ENCODE measurements around the gene ZNF688. TPM values are rescaled to one million over a fixed set of nuclear protein-coding genes. Genes with fewer than 3 reads are reported as not detected.

The ZNF688 gene
- total RNA-seq, 1 experiment from 2014 or later: 5.5 TPM

GRCh38 chr16:30606004-30606403, 34.5 kb upstream of the ZNF688 start:
- POLR2A ChIA-PET (ENCODE audit: unreplicated experiment): no interaction called here
- Histone ChIP-seq H3K9me2 (replicated peaks; ENCODE audit: low read length) (no peaks in the 10 kb centered on the region), H3K27me3 (ENCODE audit: low read length) (no peaks in the 10 kb centered on the region), H3K9me3 (ENCODE audit: low read length) (no peaks in the 10 kb centered on the region), H3K36me3 (ENCODE audit: low read depth, low read length) (no peaks in the 10 kb centered on the region; the same call in 1 of the 2 replicates), H3K9ac (ENCODE audit: low read length) (no peak overlapping the region), H3K27ac (ENCODE audit: low read length) (no peak overlapping the region), H3K79me2 (ENCODE audit: low read length) (peaks cover 18% of the 10 kb centered on the region), H4K20me1 (ENCODE audit: low read length) (no peaks in the 10 kb centered on the region), H3F3A (ENCODE audit: low read length, unreplicated experiment) (no peaks in the 10 kb centered on the region), H3K4me3 (ENCODE audit: low read length) (no peak overlapping the region), H3K4me2 (ENCODE audit: low read length) (no peak overlapping the region), H2AFZ (ENCODE audit: low read length) (no peak overlapping the region), H3K4me1 (ENCODE audit: insufficient read depth, low read length) (peaks cover 3% of the 10 kb centered on the region; the same call in 1 of the 2 replicates)
- intact Hi-C loops (cut with micrococcal nuclease): no loop called here
- BruUV-seq (replicated peaks): no TSS peak
- TF ChIP-seq EZH2 (IDR thresholded peaks at IDR 0.05; ENCODE audit: low read length, unreplicated experiment): no peak
- TF ChIP-seq CTCF (conservative IDR thresholded peaks at IDR 0.05; ENCODE audit: low read depth, low read length): no peak
- no peak for TF ChIP-seq EZH2phosphoT487 (IDR thresholded peaks at IDR 0.05; ENCODE audit: borderline replicate concordance, low read length)
- no peak for DNase-seq
- CTCF ChIA-PET: no interaction called here
- ATAC-seq: no peak

GRCh38 chr16:30605158-30605557, 33.6 kb upstream of the ZNF688 start:
- Histone ChIP-seq H3K27ac (ENCODE audit: low read length) (no peak overlapping the region), H3F3A (ENCODE audit: low read length, unreplicated experiment) (no peaks in the 10 kb centered on the region), H3K4me2 (ENCODE audit: low read length) (no peak overlapping the region), H3K4me3 (ENCODE audit: low read length) (no peak overlapping the region), H3K4me1 (ENCODE audit: insufficient read depth, low read length) (peaks cover 3% of the 10 kb centered on the region; the same call in 1 of the 2 replicates), H3K9me2 (replicated peaks; ENCODE audit: low read length) (no peaks in the 10 kb centered on the region), H3K9ac (ENCODE audit: low read length) (no peak overlapping the region), H3K9me3 (ENCODE audit: low read length) (no peaks in the 10 kb centered on the region), H2AFZ (ENCODE audit: low read length) (no peak overlapping the region), H3K27me3 (ENCODE audit: low read length) (no peaks in the 10 kb centered on the region), H3K36me3 (ENCODE audit: low read depth, low read length) (no peaks in the 10 kb centered on the region; the same call in none of the 2 replicates), H3K79me2 (ENCODE audit: low read length) (peaks cover 18% of the 10 kb centered on the region), H4K20me1 (ENCODE audit: low read length) (no peaks in the 10 kb centered on the region)
- intact Hi-C loops (cut with micrococcal nuclease): no loop called here
- TF ChIP-seq CTCF (conservative IDR thresholded peaks at IDR 0.05; ENCODE audit: low read depth, low read length) (no peak), EZH2phosphoT487 (IDR thresholded peaks at IDR 0.05; ENCODE audit: borderline replicate concordance, low read length) (no peak), EZH2 (IDR thresholded peaks at IDR 0.05; ENCODE audit: low read length, unreplicated experiment) (no peak)
- ChIA-PET CTCF (no interaction called here), POLR2A (ENCODE audit: unreplicated experiment) (no interaction called here)
- ATAC-seq (no peak), DNase-seq (no peak)
- BruUV-seq (replicated peaks): no TSS peak

- ATAC-seq (no peak), DNase-seq (no peak)
- TF ChIP-seq CTCF (conservative IDR thresholded peaks at IDR 0.05; ENCODE audit: low read depth, low read length) (no peak), EZH2phosphoT487 (IDR thresholded peaks at IDR 0.05; ENCODE audit: borderline replicate concordance, low read length) (no peak), EZH2 (IDR thresholded peaks at IDR 0.05; ENCODE audit: low read length, unreplicated experiment) (no peak)
- Histone ChIP-seq H3K9ac (ENCODE audit: low read length) (no peak overlapping the region), H2AFZ (ENCODE audit: low read length) (no peak overlapping the region), H3K4me2 (ENCODE audit: low read length) (no peak overlapping the region), H3K79me2 (ENCODE audit: low read length) (peaks cover 11% of the 10 kb centered on the region), H3K9me3 (ENCODE audit: low read length) (no peaks in the 10 kb centered on the region), H3F3A (ENCODE audit: low read length, unreplicated experiment) (no peaks in the 10 kb centered on the region), H3K27me3 (ENCODE audit: low read length) (no peaks in the 10 kb centered on the region), H4K20me1 (ENCODE audit: low read length) (no peaks in the 10 kb centered on the region), H3K27ac (ENCODE audit: low read length) (no peak overlapping the region), H3K4me3 (ENCODE audit: low read length) (no peak overlapping the region), H3K36me3 (ENCODE audit: low read depth, low read length) (no peaks in the 10 kb centered on the region; the same call in none of the 2 replicates), H3K4me1 (ENCODE audit: insufficient read depth, low read length) (peaks cover 3% of the 10 kb centered on the region; the same call in 1 of the 2 replicates), H3K9me2 (replicated peaks; ENCODE audit: low read length) (no peaks in the 10 kb centered on the region)
- intact Hi-C loops (cut with micrococcal nuclease): no loop called here
- ChIA-PET CTCF (no interaction called here), POLR2A (ENCODE audit: unreplicated experiment) (no interaction called here)
- no TSS peak for BruUV-seq (replicated peaks)
Measured at GRCh38 chr16:30604316-30604947, 32.9 kb upstream of the ZNF688 start.
